H9 (cell line): ENCODE measurements around the gene SEMA5A. TPM values are rescaled to one million over a fixed set of nuclear protein-coding genes. Genes with fewer than 3 reads are reported as not detected.

Experiments
- DNase-seq: peaks from one replicate; pipeline ENCODE4 v3.0.0-alpha.2; 2017
- H2AFZ ChIP-seq: one replicate; pipeline ENCODE4 v1.6.1; 2013; ENCODE audit warnings: mild to moderate bottlenecking, low read length, control low read depth, moderate library complexity
- H2AK5ac ChIP-seq: 2 replicates; pipeline ENCODE4 v1.6.1; 2013; ENCODE audit warnings: low read length, control low read depth, mixed read lengths; ENCODE audit not compliant: insufficient read length
- H2BK120ac ChIP-seq: one replicate; pipeline ENCODE4 v1.6.1; 2013; ENCODE audit warnings: low read depth, mild to moderate bottlenecking, low read length, control low read depth, inconsistent platforms; ENCODE audit not compliant: poor library complexity, severe bottlenecking
- H2BK12ac ChIP-seq: 2 replicates; pipeline ENCODE4 v1.6.1; 2013; ENCODE audit warnings: low read length, control low read depth, mixed read lengths, low read depth; ENCODE audit not compliant: insufficient read length
- H2BK15ac ChIP-seq: 2 replicates; pipeline ENCODE4 v1.6.1; 2013; ENCODE audit warnings: low read depth, low read length, control low read depth
- H2BK20ac ChIP-seq: one replicate; pipeline ENCODE4 v1.6.1; 2013; ENCODE audit warnings: low read depth, mild to moderate bottlenecking, low read length, control low read depth, inconsistent platforms; ENCODE audit not compliant: poor library complexity, severe bottlenecking
- H2BK5ac ChIP-seq: 2 replicates; pipeline ENCODE4 v1.6.1; 2013; ENCODE audit warnings: low read length, control low read depth, mixed read lengths; ENCODE audit not compliant: insufficient read length
- H3K14ac ChIP-seq: 2 replicates; pipeline ENCODE4 v1.6.1; 2013; ENCODE audit warnings: low read length, control low read depth; ENCODE audit not compliant: insufficient read depth
- H3K18ac ChIP-seq: 2 replicates; pipeline ENCODE4 v1.6.1; 2013; ENCODE audit warnings: low read depth, mild to moderate bottlenecking, mixed read lengths, low read length, control low read depth; ENCODE audit not compliant: insufficient read length
- H3K23ac ChIP-seq: 2 replicates; pipeline ENCODE4 v1.6.1; 2013; ENCODE audit warnings: low read length, control low read depth, mixed read lengths, low read depth; ENCODE audit not compliant: insufficient read length
- H3K23me2 ChIP-seq: 2 replicates; pipeline ENCODE4 v1.6.1; 2013; ENCODE audit warnings: low read depth, mild to moderate bottlenecking, mixed read lengths, low read length, control low read depth; ENCODE audit not compliant: insufficient read length, poor library complexity, severe bottlenecking
- H3K27ac ChIP-seq: 2 replicates; pipeline ENCODE4 v1.5.1; 2013; ENCODE audit warnings: low read length, control low read depth, mixed read lengths, low read depth; ENCODE audit not compliant: insufficient read length
- H3K27me3 ChIP-seq: 2 replicates; pipeline ENCODE4 v1.6.1; 2013; ENCODE audit warnings: low read length, control low read depth, inconsistent platforms; ENCODE audit not compliant: insufficient read depth
- H3K4ac ChIP-seq: 2 replicates; pipeline ENCODE4 v1.6.1; 2013; ENCODE audit warnings: low read depth, mild to moderate bottlenecking, control low read depth, inconsistent platforms, low read length, moderate library complexity
- H3K4me1 ChIP-seq: 2 replicates; pipeline ENCODE4 v1.6.1; 2013; ENCODE audit warnings: low read length, control low read depth, inconsistent platforms; ENCODE audit not compliant: insufficient read depth
- H3K4me2 ChIP-seq: 2 replicates; pipeline ENCODE4 v1.6.1; 2013; ENCODE audit warnings: low read length, control low read depth, mixed read lengths; ENCODE audit not compliant: insufficient read length, insufficient read depth
- H3K56ac ChIP-seq: 2 replicates; pipeline ENCODE4 v1.6.1; 2013; ENCODE audit warnings: low read depth, mild to moderate bottlenecking, mixed read lengths, low read length, control low read depth; ENCODE audit not compliant: insufficient read length
- H3K79me1 ChIP-seq: 2 replicates; pipeline ENCODE4 v1.6.1; 2013; ENCODE audit warnings: low read depth, mild to moderate bottlenecking, moderate library complexity, low read length, control low read depth, inconsistent platforms; ENCODE audit not compliant: insufficient read depth, poor library complexity, severe bottlenecking
- H3K79me2 ChIP-seq: 2 replicates; pipeline ENCODE4 v1.6.1; 2013; ENCODE audit warnings: low read length, control low read depth, inconsistent platforms; ENCODE audit not compliant: insufficient read depth
- H3K9ac ChIP-seq: 2 replicates; pipeline ENCODE4 v1.6.1; 2013; ENCODE audit warnings: low read length, control low read depth, mixed read lengths; ENCODE audit not compliant: insufficient read length; ENCODE audit errors: extremely low read depth
- H3K9me3 ChIP-seq: one replicate; pipeline ENCODE4 v1.6.1; 2013; ENCODE audit warnings: low read depth, low read length, inconsistent platforms; ENCODE audit not compliant: control insufficient read depth
- H3T11ph ChIP-seq: one replicate; pipeline ENCODE4 v1.6.1; 2013; ENCODE audit warnings: mild to moderate bottlenecking, low read length, control low read depth, inconsistent platforms
- H4K20me1 ChIP-seq: one replicate; pipeline ENCODE4 v1.6.1; 2013; ENCODE audit not compliant: control insufficient read depth, insufficient read length, insufficient read depth
- H4K5ac ChIP-seq: 2 replicates; pipeline ENCODE4 v1.6.1; 2013; ENCODE audit warnings: low read depth, mild to moderate bottlenecking, mixed read lengths, low read length, control low read depth; ENCODE audit not compliant: insufficient read length
- H4K8ac ChIP-seq: replicated peaks from 2 replicates; pipeline ENCODE4 v1.6.1; 2013; ENCODE audit warnings: low read length, control low read depth, mixed read lengths, low read depth; ENCODE audit not compliant: insufficient read length
- H4K91ac ChIP-seq: 2 replicates; pipeline ENCODE4 v1.6.1; 2013; ENCODE audit warnings: low read depth, mild to moderate bottlenecking, moderate library complexity, mixed read lengths, low read length, control low read depth; ENCODE audit not compliant: insufficient read length
- H3K27ac Mint-ChIP-seq, 3 experiments: 2 replicates in 2 of 3; 3 replicates in 1 of 3; pipeline ENCODE4 v1.8.0; 2020 to 2021; ENCODE audit warnings: mixed read lengths in 3 of 3, mild to moderate bottlenecking in 1 of 3, moderate library complexity in 1 of 3
- H3K27me3 Mint-ChIP-seq: 2 replicates; pipeline ENCODE4 v1.8.0; 2021; ENCODE audit warnings: low read depth, mild to moderate bottlenecking, moderate library complexity, mixed read lengths
- H3K36me3 Mint-ChIP-seq, 3 experiments: 2 replicates in 2 of 3; 3 replicates in 1 of 3; pipeline ENCODE4 v1.8.0; 2020 to 2021; ENCODE audit warnings: low read depth in 3 of 3, mixed read lengths in 3 of 3; ENCODE audit not compliant: insufficient read depth in 1 of 3
- H3K4me1 Mint-ChIP-seq, 2 experiments: 2 replicates each; pipeline ENCODE4 v1.8.0; 2020; ENCODE audit warnings: mixed read lengths in 2 of 2
- H3K4me3 Mint-ChIP-seq, 2 experiments: 2 replicates in 1 of 2; 3 replicates in 1 of 2; pipeline ENCODE4 v1.8.0; 2020 to 2021; ENCODE audit warnings: mild to moderate bottlenecking in 2 of 2, mixed read lengths in 2 of 2, moderate library complexity in 1 of 2
- H3K9me3 Mint-ChIP-seq, 2 experiments: 2 replicates in 1 of 2; 3 replicates in 1 of 2; pipeline ENCODE4 v1.8.0; 2020; ENCODE audit warnings: mild to moderate bottlenecking in 2 of 2, mixed read lengths in 2 of 2, moderate library complexity in 1 of 2
- total RNA-seq: library from RNA; stranded (reverse); gene quantifications from 2 replicates; pipeline ENCODE4 v1.2.1, GENCODE V29; 2021
- TF ChIP-seq, protein P1 (sequence below): fragments of 200-600 bp; sonication (generic); conservative IDR thresholded peaks from 3 replicates; pipeline ENCODE4 v1.8.0; 2021; ENCODE audit warnings: antibody characterized with exemption, mild to moderate bottlenecking

SEMA5A gene
- total RNA-seq, 1 experiment from 2014 or later: 4.3 TPM

DNA sequence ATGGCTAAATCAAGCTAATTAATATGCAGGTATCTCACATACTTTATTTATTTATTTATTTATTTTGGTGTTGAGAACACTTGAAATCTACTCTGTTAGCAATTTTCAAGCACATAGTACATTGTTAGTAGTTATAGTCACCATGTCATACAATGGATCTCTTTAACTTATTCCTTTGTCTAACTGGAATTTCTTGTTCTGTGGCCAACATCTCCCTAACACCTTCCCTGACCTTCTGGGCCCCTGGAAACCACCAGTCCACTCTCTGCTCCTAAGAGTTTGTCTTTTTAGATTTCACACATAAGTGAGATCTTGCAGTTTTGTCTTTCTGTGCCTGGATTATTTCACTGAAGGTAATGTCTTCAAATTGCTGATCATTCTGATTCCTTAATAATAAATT lies 229.1 kb downstream of the SEMA5A start:
- Histone ChIP-seq H3K23ac (no peak overlapping the region), H3K9me3 (no peaks in the 10 kb centered on the region), H2AK5ac (no peak overlapping the region), H2BK20ac (no peak overlapping the region), H3K27me3 (no peaks in the 10 kb centered on the region), H3K4me1 (no peaks in the 10 kb centered on the region), H3K4me2 (no peak overlapping the region), H3K27ac (no peak overlapping the region), H2BK15ac (no peak overlapping the region), H3K79me1 (no peaks in the 10 kb centered on the region), H4K91ac (no peak overlapping the region), H2AFZ (no peak overlapping the region), H3K9ac (no peak overlapping the region), H4K5ac (no peak overlapping the region), H3K14ac (no peak overlapping the region), H3K23me2 (no peaks in the 10 kb centered on the region), H3K79me2 (no peaks in the 10 kb centered on the region), H3K56ac (no peak overlapping the region), H2BK12ac (no peak overlapping the region), H2BK120ac (no peak overlapping the region), H4K8ac (no peak overlapping the region), H4K20me1 (no peaks in the 10 kb centered on the region), H3K18ac (no peak overlapping the region), H3K4ac (no peak overlapping the region), H3T11ph (no peak overlapping the region), H2BK5ac (no peak overlapping the region)
- TF ChIP-seq, protein P1, sequence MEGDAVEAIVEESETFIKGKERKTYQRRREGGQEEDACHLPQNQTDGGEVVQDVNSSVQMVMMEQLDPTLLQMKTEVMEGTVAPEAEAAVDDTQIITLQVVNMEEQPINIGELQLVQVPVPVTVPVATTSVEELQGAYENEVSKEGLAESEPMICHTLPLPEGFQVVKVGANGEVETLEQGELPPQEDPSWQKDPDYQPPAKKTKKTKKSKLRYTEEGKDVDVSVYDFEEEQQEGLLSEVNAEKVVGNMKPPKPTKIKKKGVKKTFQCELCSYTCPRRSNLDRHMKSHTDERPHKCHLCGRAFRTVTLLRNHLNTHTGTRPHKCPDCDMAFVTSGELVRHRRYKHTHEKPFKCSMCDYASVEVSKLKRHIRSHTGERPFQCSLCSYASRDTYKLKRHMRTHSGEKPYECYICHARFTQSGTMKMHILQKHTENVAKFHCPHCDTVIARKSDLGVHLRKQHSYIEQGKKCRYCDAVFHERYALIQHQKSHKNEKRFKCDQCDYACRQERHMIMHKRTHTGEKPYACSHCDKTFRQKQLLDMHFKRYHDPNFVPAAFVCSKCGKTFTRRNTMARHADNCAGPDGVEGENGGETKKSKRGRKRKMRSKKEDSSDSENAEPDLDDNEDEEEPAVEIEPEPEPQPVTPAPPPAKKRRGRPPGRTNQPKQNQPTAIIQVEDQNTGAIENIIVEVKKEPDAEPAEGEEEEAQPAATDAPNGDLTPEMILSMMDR: no peak
- Mint-ChIP-seq H3K27me3 (no peaks in the 10 kb centered on the region), H3K9me3 (no peaks in the 10 kb centered on the region), H3K4me1 (peaks cover 0 to 2% of the 10 kb centered on the region in 2 experiments; a peak in 1 of 4 replicates), H3K36me3 (no peaks in the 10 kb centered on the region), H3K4me3 (no peak overlapping the region), H3K27ac (no peak overlapping the region)
- DNase-seq: no peak
